NCI-H2171 (cell line): ENCODE data around the gene MAFB.

Source experiments
- DNase-seq: peaks from one replicate; lab custom pipeline; 2025; lab: John Stamatoyannopoulos, UW

Gene MAFB

GRCh38 chr20:40702504-40702903 lies 13.5 kb upstream of the MAFB start:
- no peak for DNase-seq

- no peak for DNase-seq
These were observed 9.7 kb upstream of the MAFB start for GRCh38 chr20:40698744-40699143.

- no peak for DNase-seq
These were observed 9.2 kb upstream of the MAFB start for GRCh38 chr20:40698281-40698680.

- DNase-seq, result no peak
These were observed 8.5 kb upstream of the MAFB start for GRCh38 chr20:40697541-40697940.

- no peak for DNase-seq
These were observed 6.2 kb upstream of the MAFB start for GRCh38 chr20:40695214-40695613.

- no peak for DNase-seq
These were observed 5.2 kb upstream of the MAFB start for GRCh38 chr20:40694246-40694645.

GRCh38 chr20:40692240-40693011 lies 3.4 kb upstream of the MAFB start:
- no peak for DNase-seq

GRCh38 chr20:40691566-40692239 lies 2.7 kb upstream of the MAFB start:
- no peak for DNase-seq

- no peak for DNase-seq
These were observed 2.0 kb upstream of the MAFB start for GRCh38 chr20:40690836-40691565.

GRCh38 chr20:40689943-40690835 lies 1.2 kb upstream of the MAFB start:
- DNase-seq, result peak; percentile 77

GRCh38 chr20:40688129-40689099 lies 622 bp downstream of the MAFB start:
- DNase-seq, result no peak

GRCh38 chr20:40687384-40688128 lies 1.5 kb downstream of the MAFB start:
- DNase-seq, result no peak

GRCh38 chr20:40686893-40687292 lies 2.1 kb downstream of the MAFB start:
- DNase-seq, result no peak

- no peak for DNase-seq
These were observed 2.6 kb downstream of the MAFB start for GRCh38 chr20:40686434-40686882.

GRCh38 chr20:40685349-40685748 lies 3.7 kb downstream of the MAFB start:
- DNase-seq, result no peak

GRCh38 chr20:40683894-40684268 lies 5.2 kb downstream of the MAFB start:
- no peak for DNase-seq

GRCh38 chr20:40683221-40683893 lies 5.7 kb downstream of the MAFB start:
- no peak for DNase-seq

- DNase-seq, result no peak
These were observed 6.7 kb downstream of the MAFB start for GRCh38 chr20:40682104-40682981.
